ENCODE results near the gene NCAM2. TPM values are rescaled to one million over a fixed set of nuclear protein-coding genes. Genes with fewer than 3 reads are reported as not detected.

Gene NCAM2
- total and polyA plus RNA-seq, 4 donors = 0.45 to 11.7 (median 5.8) TPM

DNA sequence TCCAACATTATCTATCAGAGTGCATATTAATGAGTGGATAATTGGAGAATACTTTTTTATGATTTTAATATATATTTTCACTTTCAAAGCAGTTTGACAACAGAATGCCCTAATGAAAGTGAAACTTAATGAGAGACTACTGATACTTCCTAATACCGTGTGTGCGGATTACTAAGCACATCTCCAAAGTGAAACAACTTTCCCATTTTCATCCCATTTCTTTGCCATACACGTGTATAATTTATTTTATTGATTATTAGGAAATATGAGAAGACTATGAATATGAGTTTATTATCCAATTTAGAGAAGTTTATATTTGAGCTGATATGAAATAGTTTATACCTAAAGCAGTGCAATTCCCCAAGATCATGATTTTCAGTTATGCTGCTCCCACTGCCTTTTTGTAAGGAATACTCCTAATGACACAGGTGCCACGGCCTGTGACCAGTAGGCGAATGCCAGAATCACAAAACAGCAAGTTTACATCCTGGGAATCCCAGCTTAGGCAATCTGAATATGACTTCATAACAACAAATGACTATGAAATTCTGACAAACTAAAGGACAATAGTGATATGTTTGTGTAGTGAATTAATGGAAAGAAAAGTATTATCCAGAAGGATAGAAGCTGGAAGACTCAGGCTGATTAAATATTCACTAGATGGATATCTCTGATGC, 202.9 kb downstream of the NCAM2 start:
- no peak overlapping the region for H3K4me3 ChIP-seq

DNA sequence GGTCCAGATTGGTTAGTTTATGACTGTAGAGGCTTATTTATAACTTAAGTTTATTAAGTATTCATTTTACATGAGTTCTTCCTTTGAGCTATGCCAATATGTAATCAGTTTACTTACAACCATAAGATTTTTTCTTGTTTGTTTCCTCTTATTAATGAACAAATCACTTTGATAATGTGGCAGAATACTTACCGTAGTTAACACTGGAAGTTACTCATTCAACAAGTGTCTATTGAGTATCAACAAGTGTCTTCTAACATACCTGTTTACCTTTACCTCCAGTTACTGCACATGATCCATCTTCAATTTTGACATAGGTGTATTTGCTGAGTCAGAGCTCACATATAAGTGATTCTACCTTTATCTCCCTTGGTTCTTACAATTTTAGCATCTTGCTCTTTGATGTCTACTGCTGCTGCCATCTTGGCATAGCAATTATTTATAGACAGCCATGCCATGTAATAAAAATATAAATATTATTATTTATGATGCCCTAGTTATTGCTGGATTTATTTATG, 205.7 kb downstream of the NCAM2 start:
- H3K4me3 ChIP-seq = no peak overlapping the region
- peaks cover 0 to 5% (median 0%) of the 10 kb centered on the region in 5 donors for H3K4me1 ChIP-seq (ENCODE audit: control insufficient read depth in 5 of 5, insufficient read depth in 5 of 5, low read length in 5 of 5)
- H3K36me3 ChIP-seq (ENCODE audit: control insufficient read depth in 4 of 4, insufficient read depth in 4 of 4, low read length in 4 of 4) = no peaks in the 10 kb centered on the region
- TF ChIP-seq, protein P1, sequence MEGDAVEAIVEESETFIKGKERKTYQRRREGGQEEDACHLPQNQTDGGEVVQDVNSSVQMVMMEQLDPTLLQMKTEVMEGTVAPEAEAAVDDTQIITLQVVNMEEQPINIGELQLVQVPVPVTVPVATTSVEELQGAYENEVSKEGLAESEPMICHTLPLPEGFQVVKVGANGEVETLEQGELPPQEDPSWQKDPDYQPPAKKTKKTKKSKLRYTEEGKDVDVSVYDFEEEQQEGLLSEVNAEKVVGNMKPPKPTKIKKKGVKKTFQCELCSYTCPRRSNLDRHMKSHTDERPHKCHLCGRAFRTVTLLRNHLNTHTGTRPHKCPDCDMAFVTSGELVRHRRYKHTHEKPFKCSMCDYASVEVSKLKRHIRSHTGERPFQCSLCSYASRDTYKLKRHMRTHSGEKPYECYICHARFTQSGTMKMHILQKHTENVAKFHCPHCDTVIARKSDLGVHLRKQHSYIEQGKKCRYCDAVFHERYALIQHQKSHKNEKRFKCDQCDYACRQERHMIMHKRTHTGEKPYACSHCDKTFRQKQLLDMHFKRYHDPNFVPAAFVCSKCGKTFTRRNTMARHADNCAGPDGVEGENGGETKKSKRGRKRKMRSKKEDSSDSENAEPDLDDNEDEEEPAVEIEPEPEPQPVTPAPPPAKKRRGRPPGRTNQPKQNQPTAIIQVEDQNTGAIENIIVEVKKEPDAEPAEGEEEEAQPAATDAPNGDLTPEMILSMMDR (IDR thresholded peaks at IDR 0.05; ENCODE audit: control extremely low read depth, extremely low read depth) = no peak
- ATAC-seq (ENCODE audit: insufficient read depth, low FRiP score) = no peak
- 87% methylated on average over 1 of the region's 1 CpG for WGBS, 2 donors
- H3K27ac ChIP-seq (ENCODE audit: low read depth in 1 of 2, low read length in 1 of 2) = no peak overlapping the region
- no peaks in the 10 kb centered on the region for H3K27me3 ChIP-seq (ENCODE audit: control insufficient read depth in 3 of 3, insufficient read depth in 3 of 3, low read length in 2 of 3)
- no peak for DNase-seq
- H3K9ac ChIP-seq (ENCODE audit: insufficient read depth in 1 of 2, low read length in 2 of 2) = no peak overlapping the region
- no peaks in the 10 kb centered on the region for H3K9me3 ChIP-seq (ENCODE audit: control insufficient read depth in 4 of 4, insufficient read depth in 3 of 4, low read length in 3 of 4)

More for the DNA sequence above, 202.9 kb downstream of the NCAM2 start:
- TF ChIP-seq, protein P1 (IDR thresholded peaks at IDR 0.05; ENCODE audit: control extremely low read depth, extremely low read depth) = no peak
- Histone ChIP-seq H3K4me1 (ENCODE audit: control insufficient read depth in 5 of 5, insufficient read depth in 5 of 5, low read length in 5 of 5) (peaks cover 0 to 5% (median 0%) of the 10 kb centered on the region in 5 donors), H3K36me3 (ENCODE audit: control insufficient read depth in 4 of 4, insufficient read depth in 4 of 4, low read length in 4 of 4) (no peaks in the 10 kb centered on the region), H3K27ac (ENCODE audit: low read depth in 1 of 2, low read length in 1 of 2) (peak overlapping the region in 1 of 2 donors; percentile 10), H3K9me3 (ENCODE audit: control insufficient read depth in 4 of 4, insufficient read depth in 3 of 4, low read length in 3 of 4) (no peaks in the 10 kb centered on the region), H3K27me3 (ENCODE audit: control insufficient read depth in 3 of 3, insufficient read depth in 3 of 3, low read length in 2 of 3) (no peaks in the 10 kb centered on the region), H3K9ac (ENCODE audit: insufficient read depth in 1 of 2, low read length in 2 of 2) (no peak overlapping the region)
- ATAC-seq (ENCODE audit: insufficient read depth, low FRiP score) (no peak), DNase-seq (no peak)
- WGBS, 2 donors = 33 to 44% methylated on average over 5 of the region's 5 CpGs

- no peaks in the 10 kb centered on the region for H3K27me3 ChIP-seq (ENCODE audit: control insufficient read depth in 3 of 3, insufficient read depth in 3 of 3, low read length in 2 of 3)
- H3K4me1 ChIP-seq (ENCODE audit: control insufficient read depth in 5 of 5, insufficient read depth in 5 of 5, low read length in 5 of 5) = peaks cover 0 to 5% (median 0%) of the 10 kb centered on the region in 5 donors
- DNase-seq (peak in 2 of 3 donors; percentile 7 to 12), ATAC-seq (ENCODE audit: insufficient read depth, low FRiP score) (no peak)
- TF ChIP-seq, protein P1 (IDR thresholded peaks at IDR 0.05; ENCODE audit: control extremely low read depth, extremely low read depth) = no peak
- no peaks in the 10 kb centered on the region for H3K36me3 ChIP-seq (ENCODE audit: control insufficient read depth in 4 of 4, insufficient read depth in 4 of 4, low read length in 4 of 4)
- no peak overlapping the region for H3K4me3 ChIP-seq
- H3K9ac ChIP-seq (ENCODE audit: insufficient read depth in 1 of 2, low read length in 2 of 2) = no peak overlapping the region
- H3K27ac ChIP-seq (ENCODE audit: low read depth in 1 of 2, low read length in 1 of 2) = no peak overlapping the region
- 79 to 93% methylated on average over 5 of the region's 5 CpGs for WGBS, 2 donors
- H3K9me3 ChIP-seq (ENCODE audit: control insufficient read depth in 4 of 4, insufficient read depth in 3 of 4, low read length in 3 of 4) = no peaks in the 10 kb centered on the region
Measured at GRCh38 chr21:21204366-21204996, 206.3 kb downstream of the NCAM2 start.
